ENCODE data around the gene FBXL13. TPM values are rescaled to one million over a fixed set of nuclear protein-coding genes. Genes with fewer than 3 reads are reported as not detected.

FBXL13 gene
- total RNA-seq, 4 donors from 2014 or later, result 0.35 to 2.6 (median 1.3) TPM; not detected in 1

GRCh38 chr7:102821994-102822747 lies 252.4 kb downstream of the FBXL13 start:
- TF ChIP-seq POLR2A (IDR thresholded peaks at IDR 0.05) (no peak), CTCF (IDR thresholded peaks at IDR 0.05) (no peak)
- H3K36me3 ChIP-seq, result peaks cover 0 to 3% (median 0%) of the 10 kb centered on the region in 3 donors

DNA sequence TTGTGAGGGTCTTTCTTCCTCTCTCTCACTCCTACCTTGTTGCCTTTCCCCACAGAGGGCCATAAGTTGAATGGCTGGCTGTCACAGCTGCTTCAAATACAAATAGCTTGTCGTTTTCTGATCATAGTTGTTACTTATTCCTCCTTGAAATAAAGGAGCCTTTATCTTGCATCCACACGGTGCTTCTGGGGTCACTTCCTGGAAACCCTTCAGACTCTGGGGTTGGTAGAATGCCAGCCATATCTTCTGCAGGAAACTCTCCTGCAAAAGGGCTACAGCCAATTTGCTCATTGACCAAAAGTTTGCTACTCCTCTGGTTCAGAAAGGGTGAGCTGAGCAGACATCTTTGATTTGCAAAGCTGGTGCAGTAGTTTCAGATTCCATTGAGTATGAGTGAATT lies 255.4 kb downstream of the FBXL13 start:
- Histone ChIP-seq H3K4me3 (no peak overlapping the region), H3K4me1 (no peaks in the 10 kb centered on the region), H3K27me3 (no peaks in the 10 kb centered on the region), H3K9me3 (no peaks in the 10 kb centered on the region), H3K27ac (no peak overlapping the region), H3K36me3 (no peaks in the 10 kb centered on the region)
- TF ChIP-seq CTCF (IDR thresholded peaks at IDR 0.05) (no peak), POLR2A (IDR thresholded peaks at IDR 0.05) (no peak)
- DNase-seq, result no peak

More at GRCh38 chr7:102821994-102822747, 252.4 kb downstream of the FBXL13 start:
- no peak overlapping the region for H3K27ac ChIP-seq
- H3K9me3 ChIP-seq, result no peaks in the 10 kb centered on the region
- no peak overlapping the region for H3K4me3 ChIP-seq
- H3K4me1 ChIP-seq, result no peaks in the 10 kb centered on the region
- H3K27me3 ChIP-seq, result no peaks in the 10 kb centered on the region
- no peak for DNase-seq

DNA sequence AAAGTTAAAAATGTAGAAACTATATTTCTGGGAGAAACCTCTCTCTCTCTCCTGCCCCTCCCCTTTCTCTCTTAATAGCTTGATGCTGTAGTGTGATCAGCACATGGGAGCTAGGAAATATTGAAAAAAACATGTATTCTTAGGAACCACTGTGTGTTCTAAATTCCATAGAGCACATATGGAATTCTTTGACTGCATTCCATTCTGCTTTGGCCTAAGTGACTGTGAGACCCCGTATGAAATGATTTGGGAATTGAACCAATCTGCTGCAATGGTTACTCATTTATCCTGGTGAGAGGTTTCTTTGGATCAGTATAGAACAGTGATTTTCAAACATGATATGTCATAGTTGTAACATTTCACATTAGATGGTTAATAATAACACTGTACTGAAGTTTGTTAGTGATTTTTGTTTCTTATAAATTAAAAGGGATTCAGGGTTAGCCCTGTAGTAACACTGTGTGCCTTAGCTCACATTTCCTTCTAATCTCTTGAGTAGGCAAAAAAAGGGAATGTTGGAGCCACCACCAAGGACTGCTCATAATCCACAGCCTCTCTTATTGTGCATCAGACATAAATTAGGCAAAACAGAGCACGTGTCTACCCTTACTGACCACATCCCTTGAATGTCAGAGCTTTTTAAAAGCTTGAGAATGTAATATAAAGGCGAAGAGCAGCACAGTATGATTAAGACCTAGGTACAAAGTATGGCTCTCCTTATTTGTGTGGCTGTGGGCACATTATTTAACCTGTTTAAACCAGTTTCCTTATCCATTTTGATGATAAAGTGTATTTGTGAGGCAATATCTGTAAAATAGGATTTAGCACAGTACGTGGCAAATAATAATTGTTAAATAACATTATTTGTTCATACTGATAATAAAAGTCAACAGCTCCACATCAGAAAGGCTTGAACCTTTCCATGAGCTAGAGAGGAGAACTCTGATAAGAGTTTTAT lies 256.7 kb downstream of the FBXL13 start:
- Histone ChIP-seq H3K4me3 (no peak overlapping the region), H3K36me3 (no peaks in the 10 kb centered on the region), H3K4me1 (no peaks in the 10 kb centered on the region), H3K9me3 (no peaks in the 10 kb centered on the region), H3K27ac (no peak overlapping the region), H3K27me3 (no peaks in the 10 kb centered on the region)
- DNase-seq, result no peak
- TF ChIP-seq CTCF (IDR thresholded peaks at IDR 0.05), result no peak
- TF ChIP-seq POLR2A (IDR thresholded peaks at IDR 0.05), result no peak

DNA sequence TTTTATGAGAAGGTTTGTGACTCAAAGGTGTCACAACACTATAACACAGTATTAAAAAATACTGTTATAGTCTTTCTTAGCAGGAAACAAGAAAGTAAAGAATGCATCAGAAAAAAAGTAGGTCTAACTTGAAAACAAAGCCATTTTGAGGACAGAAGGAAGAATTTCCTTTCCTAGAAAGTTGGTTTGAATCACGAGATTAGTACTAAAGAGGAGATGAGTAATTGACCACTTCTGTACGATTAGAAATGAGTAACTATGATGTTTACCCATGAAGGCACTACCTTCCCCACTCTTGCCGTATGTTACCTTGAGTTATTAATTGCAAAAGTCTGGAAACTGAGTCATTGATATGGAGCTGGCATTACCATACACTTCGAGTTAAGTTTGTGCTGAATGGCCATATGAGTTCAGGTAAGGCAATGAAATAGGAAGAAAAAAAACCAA lies 260.5 kb downstream of the FBXL13 start:
- H3K9me3 ChIP-seq, result no peaks in the 10 kb centered on the region
- DNase-seq, result no peak
- no peak overlapping the region for H3K4me3 ChIP-seq
- no peaks in the 10 kb centered on the region for H3K4me1 ChIP-seq
- TF ChIP-seq POLR2A (IDR thresholded peaks at IDR 0.05) (no peak), CTCF (IDR thresholded peaks at IDR 0.05) (no peak)
- H3K27me3 ChIP-seq, result no peaks in the 10 kb centered on the region
- no peaks in the 10 kb centered on the region for H3K36me3 ChIP-seq
- no peak overlapping the region for H3K27ac ChIP-seq

GRCh38 chr7:102813191-102814024 lies 261.2 kb downstream of the FBXL13 start:
- H3K36me3 ChIP-seq, result no peaks in the 10 kb centered on the region
- no peak overlapping the region for H3K4me3 ChIP-seq
- H3K27me3 ChIP-seq, result no peaks in the 10 kb centered on the region
- TF ChIP-seq CTCF (IDR thresholded peaks at IDR 0.05), result no peak
- TF ChIP-seq POLR2A (IDR thresholded peaks at IDR 0.05), result no peak
- H3K27ac ChIP-seq, result no peak overlapping the region
- DNase-seq, result no peak
- H3K9me3 ChIP-seq, result no peaks in the 10 kb centered on the region
- no peaks in the 10 kb centered on the region for H3K4me1 ChIP-seq
